Parathyroid adenoma (tissue), 2 donors: ENCODE data around the gene OPCML.

Source experiments
- H2AFZ ChIP-seq: fragments of 300-600 bp; sonication (generic); one replicate; pipeline ENCODE4 v1.7.0; 2017; ENCODE audit warnings: antibody characterized with exemption, mild to moderate bottlenecking
- H3K27ac ChIP-seq: fragments of 300-600 bp; sonication (generic); one replicate; pipeline ENCODE4 v1.7.0; 2017
- H3K27me3 ChIP-seq: fragments of 300-600 bp; sonication (generic); one replicate; pipeline ENCODE4 v1.7.0; 2017; ENCODE audit warnings: low read length; ENCODE audit not compliant: control insufficient read depth, insufficient read depth
- H3K36me3 ChIP-seq: fragments of 300-600 bp; sonication (generic); one replicate; pipeline ENCODE4 v1.7.0; 2017; ENCODE audit warnings: low read length; ENCODE audit not compliant: control insufficient read depth, insufficient read depth
- H3K4me1 ChIP-seq: fragments of 300-600 bp; sonication (generic); one replicate; pipeline ENCODE4 v1.7.0; 2017; ENCODE audit warnings: control low read depth
- H3K4me2 ChIP-seq: fragments of 300-600 bp; sonication (generic); one replicate; pipeline ENCODE4 v1.7.0; 2017; ENCODE audit warnings: low read length
- H3K4me3 ChIP-seq: fragments of 300-600 bp; sonication (generic); one replicate; pipeline ENCODE4 v1.7.0; 2017; ENCODE audit warnings: low read depth, low read length
- H3K79me2 ChIP-seq: fragments of 300-600 bp; sonication (generic); one replicate; pipeline ENCODE4 v1.7.0; 2017; ENCODE audit warnings: control low read depth
- H3K9ac ChIP-seq: fragments of 300-600 bp; sonication (generic); one replicate; pipeline ENCODE4 v1.7.0; 2017; ENCODE audit warnings: mild to moderate bottlenecking
- H3K9me3 ChIP-seq: fragments of 300-600 bp; sonication (generic); one replicate; pipeline ENCODE4 v1.7.0; 2017; ENCODE audit warnings: low read length; ENCODE audit not compliant: control insufficient read depth
- TF ChIP-seq, protein P1 (sequence below): fragments of 300-600 bp; sonication (generic); IDR thresholded peaks from one replicate; pipeline ENCODE4 v1.7.0; 2017; ENCODE audit warnings: antibody characterized with exemption, mild to moderate bottlenecking
- donor health status: primary hyperparathyroidism.

Gene OPCML

DNA sequence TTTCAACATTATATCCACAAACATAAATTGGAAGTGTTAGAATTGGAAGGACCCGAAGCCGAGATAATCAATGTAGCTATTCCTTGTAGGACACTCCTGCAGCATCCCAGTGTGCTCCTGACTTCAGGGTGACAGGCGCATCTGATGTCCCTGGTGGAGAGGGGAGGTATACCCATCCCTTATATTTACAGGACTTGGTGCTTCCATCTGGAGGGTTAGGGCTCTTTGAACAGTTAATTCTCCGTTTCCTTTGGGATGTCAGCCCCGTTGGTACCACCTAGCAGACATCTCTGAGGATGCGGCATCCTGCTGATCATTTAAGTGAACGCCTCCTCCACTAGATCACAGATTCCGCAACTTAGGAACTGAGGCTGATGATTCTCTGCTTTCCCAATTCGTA lies 451.3 kb downstream of the OPCML start:
- TF ChIP-seq, protein P1, sequence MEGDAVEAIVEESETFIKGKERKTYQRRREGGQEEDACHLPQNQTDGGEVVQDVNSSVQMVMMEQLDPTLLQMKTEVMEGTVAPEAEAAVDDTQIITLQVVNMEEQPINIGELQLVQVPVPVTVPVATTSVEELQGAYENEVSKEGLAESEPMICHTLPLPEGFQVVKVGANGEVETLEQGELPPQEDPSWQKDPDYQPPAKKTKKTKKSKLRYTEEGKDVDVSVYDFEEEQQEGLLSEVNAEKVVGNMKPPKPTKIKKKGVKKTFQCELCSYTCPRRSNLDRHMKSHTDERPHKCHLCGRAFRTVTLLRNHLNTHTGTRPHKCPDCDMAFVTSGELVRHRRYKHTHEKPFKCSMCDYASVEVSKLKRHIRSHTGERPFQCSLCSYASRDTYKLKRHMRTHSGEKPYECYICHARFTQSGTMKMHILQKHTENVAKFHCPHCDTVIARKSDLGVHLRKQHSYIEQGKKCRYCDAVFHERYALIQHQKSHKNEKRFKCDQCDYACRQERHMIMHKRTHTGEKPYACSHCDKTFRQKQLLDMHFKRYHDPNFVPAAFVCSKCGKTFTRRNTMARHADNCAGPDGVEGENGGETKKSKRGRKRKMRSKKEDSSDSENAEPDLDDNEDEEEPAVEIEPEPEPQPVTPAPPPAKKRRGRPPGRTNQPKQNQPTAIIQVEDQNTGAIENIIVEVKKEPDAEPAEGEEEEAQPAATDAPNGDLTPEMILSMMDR: no peak
- H3K27ac ChIP-seq: no peak overlapping the region
- no peaks in the 10 kb centered on the region for H3K9me3 ChIP-seq
- H2AFZ ChIP-seq: no peak overlapping the region
- no peaks in the 10 kb centered on the region for H3K36me3 ChIP-seq
- H3K9ac ChIP-seq: no peak overlapping the region
- no peaks in the 10 kb centered on the region for H3K27me3 ChIP-seq
- H3K4me2 ChIP-seq: no peak overlapping the region
- H3K79me2 ChIP-seq: no peaks in the 10 kb centered on the region
- H3K4me1 ChIP-seq: no peaks in the 10 kb centered on the region
- no peak overlapping the region for H3K4me3 ChIP-seq

DNA sequence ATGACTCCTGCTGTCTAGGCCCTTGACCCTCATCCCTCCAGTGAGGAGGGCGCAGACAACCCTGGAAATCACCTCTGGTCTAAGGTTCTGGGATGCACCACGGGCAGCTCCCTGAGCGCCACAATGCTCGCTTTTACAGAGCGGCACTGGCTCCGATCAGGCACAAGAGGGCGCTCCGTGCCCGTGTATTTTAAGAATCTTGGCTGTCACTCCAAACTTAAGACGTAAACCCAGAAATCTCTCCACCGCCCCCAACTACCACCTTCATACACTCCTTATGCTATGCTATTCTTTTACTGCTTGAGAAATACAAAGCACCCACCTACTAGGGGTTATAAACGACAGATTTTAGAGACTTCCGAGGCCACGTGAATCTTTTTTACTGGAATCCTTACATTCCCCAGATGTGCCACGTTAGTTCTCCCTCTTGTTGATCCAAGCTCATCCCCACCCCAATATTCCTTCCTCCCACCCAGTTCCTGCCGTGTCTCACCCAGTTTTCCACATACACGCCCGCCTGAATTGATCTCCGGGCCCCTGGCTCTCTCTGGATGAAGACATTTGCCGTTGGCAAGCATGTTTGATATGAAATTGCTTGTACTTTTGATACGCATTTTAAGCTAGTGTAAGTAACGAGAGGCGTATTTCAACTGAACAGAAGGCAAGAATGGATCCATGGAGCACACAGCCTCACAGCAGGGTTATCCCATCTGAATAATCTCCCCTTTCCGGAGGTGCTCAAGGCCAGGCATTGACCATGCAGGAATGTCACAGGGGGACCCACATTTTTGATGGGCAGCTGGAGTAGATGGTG lies 453.5 kb downstream of the OPCML start:
- TF ChIP-seq, protein P1: peak; percentile 34
- Histone ChIP-seq H2AFZ (no peak overlapping the region), H3K9me3 (no peaks in the 10 kb centered on the region), H3K36me3 (no peaks in the 10 kb centered on the region), H3K4me1 (no peaks in the 10 kb centered on the region), H3K79me2 (no peaks in the 10 kb centered on the region), H3K4me2 (no peak overlapping the region), H3K9ac (no peak overlapping the region), H3K27me3 (no peaks in the 10 kb centered on the region), H3K4me3 (no peak overlapping the region), H3K27ac (no peak overlapping the region)

- Histone ChIP-seq H3K4me1 (no peaks in the 10 kb centered on the region), H3K27ac (no peak overlapping the region), H3K9me3 (no peaks in the 10 kb centered on the region), H2AFZ (no peak overlapping the region), H3K4me2 (no peak overlapping the region), H3K9ac (no peak overlapping the region), H3K27me3 (no peaks in the 10 kb centered on the region), H3K4me3 (no peak overlapping the region), H3K79me2 (no peaks in the 10 kb centered on the region), H3K36me3 (no peaks in the 10 kb centered on the region)
- TF ChIP-seq, protein P1: no peak
Measured at GRCh38 chr11:133078012-133078411, 454.3 kb downstream of the OPCML start.

- no peak overlapping the region for H3K27ac ChIP-seq
- no peak overlapping the region for H3K4me2 ChIP-seq
- H3K36me3 ChIP-seq: no peaks in the 10 kb centered on the region
- no peaks in the 10 kb centered on the region for H3K4me1 ChIP-seq
- H3K4me3 ChIP-seq: no peak overlapping the region
- H3K9ac ChIP-seq: no peak overlapping the region
- no peak overlapping the region for H2AFZ ChIP-seq
- H3K9me3 ChIP-seq: no peaks in the 10 kb centered on the region
- TF ChIP-seq, protein P1: no peak
- no peaks in the 10 kb centered on the region for H3K79me2 ChIP-seq
- no peaks in the 10 kb centered on the region for H3K27me3 ChIP-seq
Measured at GRCh38 chr11:133075351-133075750, 456.9 kb downstream of the OPCML start.
